IMR-90 (cell line): ENCODE results near the gene CGNL1.

Experiments
- BHLHE40 ChIP-seq: fragments of 150-350 bp; IDR thresholded peaks from 2 replicates; pipeline ENCODE4 v1.6.1; 2016; ENCODE audit warnings: mild to moderate bottlenecking, low read depth, low read length
- CEBPB ChIP-seq: IDR thresholded peaks from 2 replicates; pipeline ENCODE4 v1.6.1; 2012; ENCODE audit warnings: low read depth, low read length, improper control_type of control experiment
- CTCF ChIP-seq: conservative IDR thresholded peaks from 2 replicates; pipeline ENCODE4 v1.5.1; 2012; ENCODE audit warnings: mild to moderate bottlenecking, low read depth, low read length, improper control_type of control experiment
- FOS ChIP-seq: fragments of 150-350 bp; IDR thresholded peaks from 2 replicates; pipeline ENCODE4 v1.6.1; 2016; ENCODE audit warnings: low read depth, low read length
- MAFK ChIP-seq: IDR thresholded peaks from 2 replicates; pipeline ENCODE4 v1.6.1; 2012; ENCODE audit warnings: low read depth, low read length, improper control_type of control experiment
- MAZ ChIP-seq: IDR thresholded peaks from 2 replicates; pipeline ENCODE4 v1.6.1; 2012; ENCODE audit warnings: low read depth, mild to moderate bottlenecking, low read length, improper control_type of control experiment, moderate library complexity, borderline replicate concordance
- MXI1 ChIP-seq: IDR thresholded peaks from 2 replicates; pipeline ENCODE4 v1.6.1; 2012; ENCODE audit warnings: low read depth, mild to moderate bottlenecking, low read length, moderate library complexity, borderline replicate concordance
- POLR2A ChIP-seq: IDR thresholded peaks from 2 replicates; pipeline ENCODE4 v1.6.1; 2012; ENCODE audit warnings: mild to moderate bottlenecking, low read depth, low read length
- RAD21 ChIP-seq: IDR thresholded peaks from 2 replicates; pipeline ENCODE4 v1.6.1; 2012; ENCODE audit warnings: low read length, improper control_type of control experiment
- RCOR1 ChIP-seq: IDR thresholded peaks from 2 replicates; pipeline ENCODE4 v1.6.1; 2012; ENCODE audit warnings: mild to moderate bottlenecking, low read length, improper control_type of control experiment; ENCODE audit not compliant: insufficient replicate concordance
- RFX5 ChIP-seq: IDR thresholded peaks from 2 replicates; pipeline ENCODE4 v1.8.0; 2012; ENCODE audit warnings: low read depth, mild to moderate bottlenecking, low read length, moderate library complexity
- SMC3 ChIP-seq: fragments of 150-350 bp; IDR thresholded peaks from 2 replicates; pipeline ENCODE4 v1.6.1; 2016; ENCODE audit warnings: low read depth, mild to moderate bottlenecking, antibody characterized with exemption, low read length, moderate library complexity

GRCh38 chr15:57529748-57530147 lies 153.4 kb downstream of the CGNL1 start:
- TF ChIP-seq CTCF = no peak
- no peak for TF ChIP-seq POLR2A
- no peak for TF ChIP-seq BHLHE40
- no peak for TF ChIP-seq MAFK
- no peak for TF ChIP-seq FOS
- no peak for TF ChIP-seq MAZ
- no peak for TF ChIP-seq CEBPB
- no peak for TF ChIP-seq RAD21
- no peak for TF ChIP-seq SMC3
- no peak for TF ChIP-seq RCOR1
- TF ChIP-seq MXI1 = no peak
- no peak for TF ChIP-seq RFX5
